Karpas-422 (cell line): ENCODE data around the gene ANKS1A. TPM values are rescaled to one million over a fixed set of nuclear protein-coding genes. Genes with fewer than 3 reads are reported as not detected.

Experiments used
- DNase-seq: peaks from one replicate; pipeline ENCODE4 v3.0.0-alpha.2; 2015
- H2AFZ ChIP-seq: fragments of 200-600 bp; sonication (generic); 2 replicates; pipeline ENCODE4 v1.6.1; 2014; ENCODE audit warnings: antibody characterized with exemption, low read length, mixed read lengths
- H3K27ac ChIP-seq: fragments of 200-600 bp; sonication (generic); 2 replicates; pipeline ENCODE4 v1.5.1; 2014; ENCODE audit warnings: mild to moderate bottlenecking, low read length, moderate library complexity
- H3K27me3 ChIP-seq: fragments of 200-600 bp; sonication (generic); 2 replicates; pipeline ENCODE4 v1.6.1; 2014; ENCODE audit warnings: low read length, mixed read lengths
- H3K36me3 ChIP-seq: fragments of 200-600 bp; sonication (generic); 2 replicates; pipeline ENCODE4 v1.6.1; 2014; ENCODE audit warnings: low read length, mixed read lengths; ENCODE audit not compliant: insufficient read depth
- H3K4me1 ChIP-seq: fragments of 200-600 bp; sonication (generic); 2 replicates; pipeline ENCODE4 v1.6.1; 2014; ENCODE audit warnings: mild to moderate bottlenecking, low read length, mixed read lengths
- H3K4me2 ChIP-seq: fragments of 200-600 bp; sonication (generic); 2 replicates; pipeline ENCODE4 v1.6.1; 2014; ENCODE audit warnings: low read length, low read depth, mild to moderate bottlenecking; ENCODE audit not compliant: poor library complexity, severe bottlenecking
- H3K4me3 ChIP-seq: fragments of 200-600 bp; sonication (generic); 2 replicates; pipeline ENCODE4 v1.5.1; 2014; ENCODE audit warnings: mild to moderate bottlenecking, antibody characterized with exemption, low read length, mixed read lengths
- H3K79me2 ChIP-seq: fragments of 200-600 bp; sonication (generic); 2 replicates; pipeline ENCODE4 v1.6.1; 2014; ENCODE audit warnings: mild to moderate bottlenecking, low read length, mixed read lengths
- H3K9ac ChIP-seq: fragments of 200-600 bp; sonication (generic); 2 replicates; pipeline ENCODE4 v1.6.0; 2014; ENCODE audit warnings: low read length
- H3K9me2 ChIP-seq: fragments of 200-600 bp; sonication (generic), shearing (Covaris generic); replicated peaks from 2 replicates; pipeline ENCODE4 v1.6.0; 2014; ENCODE audit warnings: mild to moderate bottlenecking, low read length, moderate library complexity; ENCODE audit not compliant: insufficient read depth
- H3K9me3 ChIP-seq: fragments of 300-700, 200-600 bp; sonication (generic); 2 replicates; pipeline ENCODE4 v1.6.1; 2014; ENCODE audit warnings: low read length, mixed read lengths
- H4K20me1 ChIP-seq: fragments of 200-600 bp; sonication (generic); 2 replicates; pipeline ENCODE4 v1.6.1; 2014; ENCODE audit warnings: mild to moderate bottlenecking, antibody characterized with exemption, low read length, low read depth; ENCODE audit not compliant: insufficient read depth
- total RNA-seq: library from RNA; depleted of rRNA; stranded (reverse); fragments of >200 nt; shearing (Covaris generic); gene quantifications from 2 replicates; pipeline ENCODE4 v1.2.3, GENCODE V29; 2014; ENCODE audit warnings: low replicate concordance

ANKS1A gene
- total RNA-seq, 1 experiment from 2014 or later, result 7.0 TPM

DNA sequence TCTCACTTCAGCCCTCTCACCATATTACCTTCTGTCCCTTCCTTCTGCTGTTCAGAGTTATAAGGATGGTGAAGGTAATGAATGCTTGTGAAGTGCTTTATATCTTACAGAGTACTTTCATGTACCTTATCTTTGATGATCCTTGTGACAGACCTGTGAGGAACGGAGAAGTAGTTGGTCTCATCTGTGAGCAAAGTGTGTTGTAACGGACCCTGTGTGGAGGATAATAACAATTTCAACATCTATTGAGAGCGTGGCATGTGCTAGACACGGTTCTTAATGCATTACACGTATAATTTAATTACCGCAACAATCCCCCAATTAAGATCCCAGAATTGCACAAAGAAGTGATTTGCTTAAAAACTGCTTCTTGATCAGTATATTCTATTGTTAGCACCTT is 124.6 kb downstream of the ANKS1A start:
- Histone ChIP-seq H4K20me1 (no peaks in the 10 kb centered on the region), H3K4me1 (no peaks in the 10 kb centered on the region), H2AFZ (no peak overlapping the region), H3K79me2 (no peaks in the 10 kb centered on the region), H3K27ac (no peak overlapping the region), H3K4me3 (no peak overlapping the region), H3K4me2 (no peak overlapping the region), H3K9ac (no peak overlapping the region), H3K9me3 (no peaks in the 10 kb centered on the region), H3K27me3 (no peaks in the 10 kb centered on the region), H3K36me3 (no peaks in the 10 kb centered on the region), H3K9me2 (no peaks in the 10 kb centered on the region)
- no peak for DNase-seq

DNA sequence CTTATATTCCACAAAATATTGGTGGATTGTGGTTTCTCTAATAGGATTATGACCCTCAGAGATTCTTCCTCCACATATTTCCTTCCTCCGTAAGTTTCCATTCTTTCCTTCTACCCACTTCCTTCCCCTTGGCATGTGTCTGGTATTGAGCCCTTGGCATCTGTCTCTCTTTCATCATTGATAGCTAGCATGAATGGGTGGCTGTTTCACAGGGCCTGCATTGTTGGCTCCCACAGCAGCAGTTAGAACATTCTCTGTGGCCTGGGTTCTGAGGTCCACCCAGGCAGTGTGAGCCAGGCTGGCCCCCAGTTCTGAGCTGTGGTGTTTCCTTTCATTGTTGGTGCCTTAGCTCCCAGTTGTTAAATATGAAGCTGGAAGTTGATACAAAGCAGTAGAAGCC is 125.3 kb downstream of the ANKS1A start:
- Histone ChIP-seq H3K4me2 (no peak overlapping the region), H2AFZ (no peak overlapping the region), H3K9me3 (no peaks in the 10 kb centered on the region), H3K36me3 (no peaks in the 10 kb centered on the region), H3K27me3 (no peaks in the 10 kb centered on the region), H3K9ac (no peak overlapping the region), H3K79me2 (no peaks in the 10 kb centered on the region), H3K9me2 (no peaks in the 10 kb centered on the region), H3K4me3 (no peak overlapping the region), H3K4me1 (no peaks in the 10 kb centered on the region), H4K20me1 (no peaks in the 10 kb centered on the region), H3K27ac (no peak overlapping the region)
- DNase-seq, result no peak

DNA sequence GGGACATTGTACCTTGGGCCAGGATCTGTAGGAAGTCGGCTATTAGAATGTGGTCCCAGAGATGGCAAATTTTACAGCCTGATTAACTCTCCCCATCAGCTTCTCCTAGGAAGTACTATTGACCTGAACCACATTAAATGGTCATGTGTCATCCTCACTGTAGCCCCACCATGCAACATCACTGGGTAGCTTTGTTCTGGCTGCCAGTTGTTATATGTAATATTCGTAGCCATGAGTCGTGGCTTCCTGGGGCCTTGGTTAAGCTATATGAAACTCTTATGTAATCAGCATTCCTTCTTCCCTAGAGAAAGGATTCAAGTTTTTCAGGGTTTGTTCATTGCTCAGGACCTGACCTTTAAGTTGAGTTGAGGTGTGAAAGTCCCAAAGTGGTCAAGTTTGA is 125.7 kb downstream of the ANKS1A start:
- H3K79me2 ChIP-seq, result no peaks in the 10 kb centered on the region
- H3K9me3 ChIP-seq, result no peaks in the 10 kb centered on the region
- no peaks in the 10 kb centered on the region for H3K36me3 ChIP-seq
- H3K4me3 ChIP-seq, result no peak overlapping the region
- no peak overlapping the region for H2AFZ ChIP-seq
- no peaks in the 10 kb centered on the region for H3K27me3 ChIP-seq
- no peaks in the 10 kb centered on the region for H3K9me2 ChIP-seq
- H3K27ac ChIP-seq, result no peak overlapping the region
- H3K9ac ChIP-seq, result no peak overlapping the region
- DNase-seq, result no peak
- H4K20me1 ChIP-seq, result no peaks in the 10 kb centered on the region
- H3K4me2 ChIP-seq, result no peak overlapping the region
- no peaks in the 10 kb centered on the region for H3K4me1 ChIP-seq

DNA sequence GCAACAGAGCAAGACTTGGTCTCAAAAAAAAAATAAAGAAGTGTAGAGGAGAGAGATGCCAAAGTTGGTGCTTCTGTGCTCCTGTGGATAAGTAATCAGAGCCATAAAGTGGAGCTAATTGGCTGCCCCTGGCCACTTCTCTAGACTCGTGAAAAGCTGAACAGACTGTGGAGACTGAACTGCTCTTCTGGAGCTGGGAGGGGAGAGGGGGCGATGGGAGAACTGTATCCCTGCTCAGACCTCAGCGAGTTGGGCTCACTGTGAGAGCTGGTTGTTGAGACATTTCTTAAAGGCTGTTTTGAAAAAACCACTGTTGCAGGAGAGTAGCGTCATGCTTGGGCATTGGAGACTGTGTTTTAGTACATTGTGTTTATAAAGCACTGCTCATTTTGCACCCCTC is 126.4 kb downstream of the ANKS1A start:
- H3K4me3 ChIP-seq, result no peak overlapping the region
- DNase-seq, result no peak
- H3K27me3 ChIP-seq, result no peaks in the 10 kb centered on the region
- no peak overlapping the region for H3K9ac ChIP-seq
- no peaks in the 10 kb centered on the region for H3K4me1 ChIP-seq
- H3K36me3 ChIP-seq, result no peaks in the 10 kb centered on the region
- no peaks in the 10 kb centered on the region for H4K20me1 ChIP-seq
- no peaks in the 10 kb centered on the region for H3K9me2 ChIP-seq
- no peak overlapping the region for H2AFZ ChIP-seq
- H3K79me2 ChIP-seq, result no peaks in the 10 kb centered on the region
- H3K9me3 ChIP-seq, result no peaks in the 10 kb centered on the region
- no peak overlapping the region for H3K4me2 ChIP-seq
- no peak overlapping the region for H3K27ac ChIP-seq

DNA sequence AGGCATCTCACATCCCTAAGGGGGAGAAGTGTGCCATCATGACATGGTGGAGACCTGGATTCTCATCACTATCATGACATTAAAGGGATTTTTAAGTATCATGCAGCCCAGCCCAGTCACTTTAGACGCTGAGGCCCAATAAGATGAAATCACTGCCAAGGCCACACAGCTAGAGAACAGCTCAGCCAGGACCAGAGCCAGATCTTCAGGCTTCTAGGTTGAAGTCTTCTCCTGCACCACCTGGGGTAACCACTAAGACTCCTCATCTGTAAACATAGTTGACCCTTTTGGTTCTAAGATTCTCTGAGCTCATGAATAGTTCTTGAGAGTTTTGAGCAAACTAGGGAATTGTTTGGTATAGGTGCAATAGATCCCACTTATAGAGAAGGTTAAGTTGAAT is 126.9 kb downstream of the ANKS1A start:
- no peak overlapping the region for H3K4me2 ChIP-seq
- no peaks in the 10 kb centered on the region for H3K79me2 ChIP-seq
- H3K9ac ChIP-seq, result no peak overlapping the region
- no peak overlapping the region for H3K27ac ChIP-seq
- H4K20me1 ChIP-seq, result no peaks in the 10 kb centered on the region
- H3K9me3 ChIP-seq, result no peaks in the 10 kb centered on the region
- no peaks in the 10 kb centered on the region for H3K9me2 ChIP-seq
- H3K4me3 ChIP-seq, result no peak overlapping the region
- no peak for DNase-seq
- no peaks in the 10 kb centered on the region for H3K4me1 ChIP-seq
- no peaks in the 10 kb centered on the region for H3K27me3 ChIP-seq
- no peak overlapping the region for H2AFZ ChIP-seq
- H3K36me3 ChIP-seq, result no peaks in the 10 kb centered on the region

DNA sequence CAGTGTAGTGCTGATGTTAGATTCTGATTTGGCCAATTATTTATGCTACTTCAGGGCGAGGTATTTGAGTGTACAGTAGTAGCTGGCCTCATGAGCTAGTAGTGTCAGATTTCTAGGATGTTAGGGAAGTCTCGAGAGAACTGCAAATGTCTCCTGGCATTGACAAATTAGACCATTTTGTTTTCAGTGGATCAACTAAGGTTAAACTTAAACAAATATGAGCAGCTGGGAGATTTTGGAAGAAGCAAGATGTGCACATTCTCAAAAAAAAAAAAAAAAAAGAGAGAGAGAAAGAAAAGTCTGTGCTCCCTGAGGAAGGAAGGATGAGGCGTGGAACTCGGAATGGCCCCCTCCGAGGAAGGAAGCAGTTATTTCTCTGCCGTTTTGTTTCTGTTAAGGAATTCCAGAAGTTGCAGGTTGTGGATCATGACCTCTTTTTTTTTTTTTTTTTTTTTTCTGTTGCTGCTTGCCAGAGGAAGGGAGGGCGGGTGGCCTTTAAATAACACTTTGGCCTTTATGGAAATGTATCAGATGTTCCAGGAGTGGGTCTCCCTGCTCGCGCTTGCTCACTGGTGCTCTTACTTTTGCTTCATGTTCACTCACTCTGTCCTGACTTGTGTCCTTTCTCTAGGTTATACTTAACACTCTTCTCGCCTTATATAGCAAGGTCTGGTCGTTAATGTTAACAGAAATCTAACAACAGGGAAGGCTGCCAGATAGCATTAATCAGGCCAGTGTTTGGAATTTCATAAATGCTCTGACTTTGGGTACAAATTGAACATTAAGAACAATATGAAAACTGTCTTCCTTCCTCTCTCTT is 127.7 kb downstream of the ANKS1A start:
- H2AFZ ChIP-seq, result no peak overlapping the region
- H3K27me3 ChIP-seq, result no peaks in the 10 kb centered on the region
- no peaks in the 10 kb centered on the region for H3K79me2 ChIP-seq
- H3K4me2 ChIP-seq, result no peak overlapping the region
- H3K36me3 ChIP-seq, result no peaks in the 10 kb centered on the region
- no peak overlapping the region for H3K27ac ChIP-seq
- H3K9me2 ChIP-seq, result no peaks in the 10 kb centered on the region
- no peak overlapping the region for H3K9ac ChIP-seq
- DNase-seq, result no peak
- H3K4me1 ChIP-seq, result no peaks in the 10 kb centered on the region
- H3K4me3 ChIP-seq, result no peak overlapping the region
- H4K20me1 ChIP-seq, result no peaks in the 10 kb centered on the region
- H3K9me3 ChIP-seq, result no peaks in the 10 kb centered on the region

DNA sequence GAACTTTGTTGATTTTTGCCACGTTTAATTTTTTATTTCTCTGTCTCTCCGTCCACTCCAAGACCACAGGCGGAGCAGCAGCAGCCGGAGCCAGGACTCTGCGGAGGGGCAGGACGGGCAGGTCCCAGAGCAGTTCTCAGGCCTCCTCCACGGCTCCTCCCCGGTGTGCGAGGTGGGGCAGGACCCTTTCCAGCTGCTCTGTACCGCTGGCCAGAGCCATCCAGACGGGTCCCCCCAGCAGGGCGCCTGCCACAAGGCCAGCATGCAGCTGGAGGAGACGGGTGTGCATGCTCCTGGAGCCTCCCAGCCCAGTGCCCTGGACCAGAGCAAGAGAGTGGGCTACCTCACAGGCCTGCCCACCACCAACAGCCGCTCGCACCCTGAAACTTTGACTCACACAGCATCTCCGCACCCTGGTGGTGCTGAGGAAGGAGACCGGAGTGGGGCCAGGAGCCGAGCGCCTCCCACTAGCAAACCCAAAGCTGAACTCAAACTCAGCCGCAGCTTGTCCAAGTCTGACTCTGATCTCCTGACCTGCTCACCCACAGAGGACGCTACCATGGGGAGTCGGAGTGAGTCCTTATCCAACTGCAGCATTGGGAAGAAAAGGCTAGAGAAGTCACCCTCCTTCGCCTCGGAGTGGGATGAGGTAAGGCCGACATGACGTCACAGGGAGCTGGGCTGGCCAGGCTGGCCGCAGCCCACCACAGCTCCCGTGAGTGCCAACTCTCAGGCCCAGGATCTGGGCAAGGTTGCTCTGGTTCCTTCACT is 128.5 kb downstream of the ANKS1A start:
- Histone ChIP-seq H3K9ac (no peak overlapping the region), H3K4me2 (no peak overlapping the region), H3K4me3 (no peak overlapping the region)

DNA sequence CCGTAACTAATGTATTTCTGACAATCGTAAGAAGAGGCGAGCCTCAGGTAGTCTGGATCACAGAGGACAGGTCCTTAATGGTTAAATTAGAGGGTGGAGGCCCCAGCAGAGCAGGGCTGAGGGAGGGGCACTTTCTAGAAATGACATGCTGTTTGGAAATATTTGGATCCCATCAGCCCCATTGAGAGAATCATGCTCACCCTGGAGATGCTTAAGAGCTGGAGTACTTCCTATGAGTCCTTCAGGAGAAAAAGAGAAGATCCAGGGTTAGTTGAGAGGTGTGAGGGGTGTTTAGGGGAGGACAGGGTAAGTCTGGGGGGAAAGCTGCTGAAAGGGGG is 129.1 kb downstream of the ANKS1A start:
- no peak for DNase-seq
- H3K9me3 ChIP-seq, result no peaks in the 10 kb centered on the region
- no peaks in the 10 kb centered on the region for H3K79me2 ChIP-seq
- H2AFZ ChIP-seq, result no peak overlapping the region
- H3K9ac ChIP-seq, result no peak overlapping the region
- H3K27me3 ChIP-seq, result no peaks in the 10 kb centered on the region
- no peak overlapping the region for H3K4me3 ChIP-seq
- no peaks in the 10 kb centered on the region for H3K9me2 ChIP-seq
- H3K4me2 ChIP-seq, result no peak overlapping the region
- no peaks in the 10 kb centered on the region for H3K4me1 ChIP-seq
- H4K20me1 ChIP-seq, result no peaks in the 10 kb centered on the region
- H3K27ac ChIP-seq, result no peak overlapping the region
- no peaks in the 10 kb centered on the region for H3K36me3 ChIP-seq

More for the DNA sequence above, 128.5 kb downstream of the ANKS1A start:
- no peak overlapping the region for H2AFZ ChIP-seq
- no peaks in the 10 kb centered on the region for H4K20me1 ChIP-seq
- H3K9me2 ChIP-seq, result no peaks in the 10 kb centered on the region
- H3K27me3 ChIP-seq, result no peaks in the 10 kb centered on the region
- no peaks in the 10 kb centered on the region for H3K9me3 ChIP-seq
- no peaks in the 10 kb centered on the region for H3K79me2 ChIP-seq
- no peaks in the 10 kb centered on the region for H3K36me3 ChIP-seq
- no peak for DNase-seq
- no peaks in the 10 kb centered on the region for H3K4me1 ChIP-seq
- H3K27ac ChIP-seq, result no peak overlapping the region
